Measurements from ENCODE around the gene SPATA31C1. TPM values are rescaled to one million over a fixed set of nuclear protein-coding genes. Genes with fewer than 3 reads are reported as not detected.

Gene SPATA31C1
- total RNA-seq, 1 experiment from 2014 or later, result not detected

DNA sequence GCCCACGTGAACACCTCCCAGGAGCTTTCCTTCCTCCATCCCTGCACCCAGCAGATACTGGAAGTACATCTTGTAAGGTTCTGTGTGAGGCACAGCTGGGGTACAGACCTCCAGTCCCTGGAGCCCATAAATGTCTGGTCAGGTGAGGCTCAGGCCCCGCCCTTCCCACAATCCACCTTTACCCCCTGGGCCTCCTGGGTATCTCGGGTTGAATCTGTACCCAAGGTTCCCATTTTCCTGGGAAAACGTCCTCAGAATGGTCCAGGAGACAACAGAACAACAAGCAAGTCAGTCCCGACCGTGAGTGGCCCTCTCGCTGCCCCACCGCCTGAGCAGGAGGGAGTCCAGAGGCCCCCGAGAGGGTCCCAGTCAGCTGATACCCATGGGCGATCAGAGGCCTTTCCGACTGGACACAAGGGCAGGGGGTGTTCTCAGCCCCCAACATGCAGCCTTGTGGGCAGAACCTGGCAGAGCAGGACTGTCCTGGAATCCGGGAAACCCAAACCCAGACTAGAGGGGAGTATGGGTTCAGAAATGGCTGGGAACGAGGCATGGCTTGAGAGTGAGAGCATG lies 30.7 kb upstream of the SPATA31C1 start:
- TF ChIP-seq NFE2L1 (CRISPR knock-in tag; IDR thresholded peaks at IDR 0.05) (no peak), GRHL2 (CRISPR knock-in tag; IDR thresholded peaks at IDR 0.05; ENCODE audit: insufficient replicate concordance, severe bottlenecking) (no peak), JAZF1 (CRISPR knock-in tag; IDR thresholded peaks at IDR 0.05) (no peak), OVOL2 (CRISPR knock-in tag; IDR thresholded peaks at IDR 0.05; ENCODE audit: borderline replicate concordance) (no peak), GABPB1 (CRISPR knock-in tag; IDR thresholded peaks at IDR 0.05) (no peak), ATF1 (CRISPR knock-in tag; IDR thresholded peaks at IDR 0.05) (no peak), HMGA2 (CRISPR knock-in tag; IDR thresholded peaks at IDR 0.05) (no peak), PRRX2 (CRISPR knock-in tag; IDR thresholded peaks at IDR 0.05) (no peak), JUN (CRISPR knock-in tag; IDR thresholded peaks at IDR 0.05) (no peak), ZNF671 (CRISPR knock-in tag; IDR thresholded peaks at IDR 0.05) (no peak), ELF4 (CRISPR knock-in tag; IDR thresholded peaks at IDR 0.05; ENCODE audit: low read depth) (no peak), SOX15 (CRISPR knock-in tag; IDR thresholded peaks at IDR 0.05) (no peak), NFATC4 (CRISPR knock-in tag; IDR thresholded peaks at IDR 0.05) (no peak)
- TF ChIP-seq, protein P1, sequence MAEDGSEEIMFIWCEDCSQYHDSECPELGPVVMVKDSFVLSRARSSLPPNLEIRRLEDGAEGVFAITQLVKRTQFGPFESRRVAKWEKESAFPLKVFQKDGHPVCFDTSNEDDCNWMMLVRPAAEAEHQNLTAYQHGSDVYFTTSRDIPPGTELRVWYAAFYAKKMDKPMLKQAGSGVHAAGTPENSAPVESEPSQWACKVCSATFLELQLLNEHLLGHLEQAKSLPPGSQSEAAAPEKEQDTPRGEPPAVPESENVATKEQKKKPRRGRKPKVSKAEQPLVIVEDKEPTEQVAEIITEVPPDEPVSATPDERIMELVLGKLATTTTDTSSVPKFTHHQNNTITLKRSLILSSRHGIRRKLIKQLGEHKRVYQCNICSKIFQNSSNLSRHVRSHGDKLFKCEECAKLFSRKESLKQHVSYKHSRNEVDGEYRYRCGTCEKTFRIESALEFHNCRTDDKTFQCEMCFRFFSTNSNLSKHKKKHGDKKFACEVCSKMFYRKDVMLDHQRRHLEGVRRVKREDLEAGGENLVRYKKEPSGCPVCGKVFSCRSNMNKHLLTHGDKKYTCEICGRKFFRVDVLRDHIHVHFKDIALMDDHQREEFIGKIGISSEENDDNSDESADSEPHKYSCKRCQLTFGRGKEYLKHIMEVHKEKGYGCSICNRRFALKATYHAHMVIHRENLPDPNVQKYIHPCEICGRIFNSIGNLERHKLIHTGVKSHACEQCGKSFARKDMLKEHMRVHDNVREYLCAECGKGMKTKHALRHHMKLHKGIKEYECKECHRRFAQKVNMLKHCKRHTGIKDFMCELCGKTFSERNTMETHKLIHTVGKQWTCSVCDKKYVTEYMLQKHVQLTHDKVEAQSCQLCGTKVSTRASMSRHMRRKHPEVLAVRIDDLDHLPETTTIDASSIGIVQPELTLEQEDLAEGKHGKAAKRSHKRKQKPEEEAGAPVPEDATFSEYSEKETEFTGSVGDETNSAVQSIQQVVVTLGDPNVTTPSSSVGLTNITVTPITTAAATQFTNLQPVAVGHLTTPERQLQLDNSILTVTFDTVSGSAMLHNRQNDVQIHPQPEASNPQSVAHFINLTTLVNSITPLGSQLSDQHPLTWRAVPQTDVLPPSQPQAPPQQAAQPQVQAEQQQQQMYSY (CRISPR knock-in tag; IDR thresholded peaks at IDR 0.05), result no peak
- TF ChIP-seq, protein P2, sequence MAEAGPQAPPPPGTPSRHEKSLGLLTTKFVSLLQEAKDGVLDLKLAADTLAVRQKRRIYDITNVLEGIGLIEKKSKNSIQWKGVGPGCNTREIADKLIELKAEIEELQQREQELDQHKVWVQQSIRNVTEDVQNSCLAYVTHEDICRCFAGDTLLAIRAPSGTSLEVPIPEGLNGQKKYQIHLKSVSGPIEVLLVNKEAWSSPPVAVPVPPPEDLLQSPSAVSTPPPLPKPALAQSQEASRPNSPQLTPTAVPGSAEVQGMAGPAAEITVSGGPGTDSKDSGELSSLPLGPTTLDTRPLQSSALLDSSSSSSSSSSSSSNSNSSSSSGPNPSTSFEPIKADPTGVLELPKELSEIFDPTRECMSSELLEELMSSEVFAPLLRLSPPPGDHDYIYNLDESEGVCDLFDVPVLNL (CRISPR knock-in tag; IDR thresholded peaks at IDR 0.05; ENCODE audit: borderline replicate concordance, low read depth), result no peak
- TF ChIP-seq, protein P3, sequence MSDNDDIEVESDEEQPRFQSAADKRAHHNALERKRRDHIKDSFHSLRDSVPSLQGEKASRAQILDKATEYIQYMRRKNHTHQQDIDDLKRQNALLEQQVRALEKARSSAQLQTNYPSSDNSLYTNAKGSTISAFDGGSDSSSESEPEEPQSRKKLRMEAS (CRISPR knock-in tag; IDR thresholded peaks at IDR 0.05), result no peak
- TF ChIP-seq, protein P4, sequence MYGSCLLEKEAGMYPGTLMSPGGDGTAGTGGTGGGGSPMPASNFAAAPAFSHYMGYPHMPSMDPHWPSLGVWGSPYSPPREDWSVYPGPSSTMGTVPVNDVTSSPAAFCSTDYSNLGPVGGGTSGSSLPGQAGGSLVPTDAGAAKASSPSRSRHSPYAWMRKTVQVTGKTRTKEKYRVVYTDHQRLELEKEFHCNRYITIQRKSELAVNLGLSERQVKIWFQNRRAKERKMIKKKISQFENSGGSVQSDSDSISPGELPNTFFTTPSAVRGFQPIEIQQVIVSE (CRISPR knock-in tag; IDR thresholded peaks at IDR 0.05; ENCODE audit: borderline replicate concordance), result no peak
- no peak for DNase-seq (ENCODE audit: low spot score)
- no peak for ATAC-seq
- Mint-ChIP-seq H3K4me3 (no peak overlapping the region), H3K27ac (no peak overlapping the region), H3K9me3 (no peaks in the 10 kb centered on the region), H3K36me3 (no peaks in the 10 kb centered on the region), H3K27me3 (ENCODE audit: low read depth) (no peaks in the 10 kb centered on the region; the same call in 1 of the 2 replicates), H3K4me1 (peaks cover 14% of the 10 kb centered on the region)
- POLR2A ChIA-PET, result no interaction called here
- CTCF ChIA-PET, result interaction anchor here (1.2 kb wide), 1 partner anchor 8 kb away, joined by 3 read pairs; no protein-coding TSS in a partner anchor

DNA sequence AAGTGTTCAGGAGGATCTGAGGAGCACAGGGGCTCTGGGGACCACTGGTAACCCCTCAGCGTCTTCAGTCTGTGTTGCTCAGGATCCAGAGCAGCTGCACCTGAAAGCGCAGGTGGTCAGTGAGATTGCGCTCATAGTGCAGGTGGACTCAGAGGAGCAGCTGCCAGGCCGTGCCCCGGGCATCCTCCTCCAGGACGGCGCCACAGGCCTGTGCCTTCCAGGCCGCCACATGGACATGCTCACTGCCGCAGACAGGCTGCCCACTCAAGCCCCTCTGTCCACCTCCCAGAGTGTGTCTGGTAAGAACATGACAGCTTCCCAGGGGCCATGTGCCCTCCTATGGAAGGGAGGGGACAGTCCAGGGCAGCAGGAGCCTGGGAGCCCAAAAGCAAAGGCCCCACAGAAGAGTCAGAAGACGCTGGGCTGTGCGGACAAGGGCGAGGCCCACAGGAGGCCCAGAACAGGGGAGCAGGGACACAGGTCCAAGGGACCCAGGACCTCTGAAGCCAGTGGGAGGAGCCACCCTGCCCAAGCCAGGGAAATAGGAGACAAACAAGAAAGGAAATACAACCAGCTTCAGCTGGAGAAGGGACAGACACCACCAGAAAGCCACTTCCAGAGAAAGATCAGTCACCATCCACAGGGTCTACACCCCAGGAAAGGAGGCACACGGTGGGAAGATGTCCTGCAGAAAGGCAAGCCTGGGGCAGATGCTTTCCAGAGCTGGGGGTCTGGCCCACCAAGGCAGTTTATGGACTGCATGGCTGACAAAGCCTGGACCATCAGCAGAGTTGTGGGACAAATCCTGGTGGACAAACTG lies 29.9 kb upstream of the SPATA31C1 start:
- ChIA-PET POLR2A (no interaction called here), CTCF (no interaction called here)
- no peaks in the 10 kb centered on the region for H3K9me3 Mint-ChIP-seq
- no peaks in the 10 kb centered on the region; the same call in 1 of the 2 replicates for H3K27me3 Mint-ChIP-seq (ENCODE audit: low read depth)
- H3K36me3 Mint-ChIP-seq, result no peaks in the 10 kb centered on the region
- H3K4me3 Mint-ChIP-seq, result no peak overlapping the region
- peaks cover 8% of the 10 kb centered on the region for H3K4me1 Mint-ChIP-seq
- TF ChIP-seq ELF4 (CRISPR knock-in tag; IDR thresholded peaks at IDR 0.05; ENCODE audit: low read depth), result no peak
- no peak for TF ChIP-seq NR1H2 (CRISPR knock-in tag; IDR thresholded peaks at IDR 0.05)
- no peak for TF ChIP-seq NR3C1 (CRISPR knock-in tag; conservative IDR thresholded peaks at IDR 0.05; ENCODE audit: low read depth)
- TF ChIP-seq TCF7 (CRISPR knock-in tag; IDR thresholded peaks at IDR 0.05; ENCODE audit: low read depth), result no peak
- no peak for TF ChIP-seq OVOL2 (CRISPR knock-in tag; IDR thresholded peaks at IDR 0.05; ENCODE audit: borderline replicate concordance)
- no peak for TF ChIP-seq CREM (CRISPR knock-in tag; IDR thresholded peaks at IDR 0.05)
- no peak for TF ChIP-seq PRRX2 (CRISPR knock-in tag; IDR thresholded peaks at IDR 0.05)
- TF ChIP-seq MYBL2 (CRISPR knock-in tag; IDR thresholded peaks at IDR 0.05), result no peak
- TF ChIP-seq JUN (CRISPR knock-in tag; IDR thresholded peaks at IDR 0.05), result no peak
- TF ChIP-seq ZNF138 (CRISPR knock-in tag; conservative IDR thresholded peaks at IDR 0.05), result no peak
- TF ChIP-seq TEAD4 (CRISPR knock-in tag; IDR thresholded peaks at IDR 0.05), result no peak
- TF ChIP-seq, protein P5, sequence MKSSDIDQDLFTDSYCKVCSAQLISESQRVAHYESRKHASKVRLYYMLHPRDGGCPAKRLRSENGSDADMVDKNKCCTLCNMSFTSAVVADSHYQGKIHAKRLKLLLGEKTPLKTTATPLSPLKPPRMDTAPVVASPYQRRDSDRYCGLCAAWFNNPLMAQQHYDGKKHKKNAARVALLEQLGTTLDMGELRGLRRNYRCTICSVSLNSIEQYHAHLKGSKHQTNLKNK (CRISPR knock-in tag; IDR thresholded peaks at IDR 0.05), result no peak
- ATAC-seq, result no peak
- no peak overlapping the region for H3K27ac Mint-ChIP-seq
- no peak for DNase-seq (ENCODE audit: low spot score)

Measured in WTC11 (cell line).